Posterior cingulate gyrus (tissue), 11 donors: ENCODE data around the gene MUC20.
"Not testable (repeated sequence)": the region's sequence is repeated elsewhere in the genome, so short reads cannot be mapped to it uniquely, and the experiment has no call there.

ENCODE experiments used
- DNase-seq, 10 donors: peaks; one replicate each; pipeline versions ENCODE4 v3.0.0 to v3.0.0-alpha.2; 2020 to 2021; ENCODE audit warnings: mixed read lengths in 3 of 10
- intact Hi-C: fragments of 100-400 bp; cut with DNase I; formaldehyde crosslinking; loops from one replicate; pipeline ENCODE4 v1.15.1; 2023

The MUC20 gene, protein sequence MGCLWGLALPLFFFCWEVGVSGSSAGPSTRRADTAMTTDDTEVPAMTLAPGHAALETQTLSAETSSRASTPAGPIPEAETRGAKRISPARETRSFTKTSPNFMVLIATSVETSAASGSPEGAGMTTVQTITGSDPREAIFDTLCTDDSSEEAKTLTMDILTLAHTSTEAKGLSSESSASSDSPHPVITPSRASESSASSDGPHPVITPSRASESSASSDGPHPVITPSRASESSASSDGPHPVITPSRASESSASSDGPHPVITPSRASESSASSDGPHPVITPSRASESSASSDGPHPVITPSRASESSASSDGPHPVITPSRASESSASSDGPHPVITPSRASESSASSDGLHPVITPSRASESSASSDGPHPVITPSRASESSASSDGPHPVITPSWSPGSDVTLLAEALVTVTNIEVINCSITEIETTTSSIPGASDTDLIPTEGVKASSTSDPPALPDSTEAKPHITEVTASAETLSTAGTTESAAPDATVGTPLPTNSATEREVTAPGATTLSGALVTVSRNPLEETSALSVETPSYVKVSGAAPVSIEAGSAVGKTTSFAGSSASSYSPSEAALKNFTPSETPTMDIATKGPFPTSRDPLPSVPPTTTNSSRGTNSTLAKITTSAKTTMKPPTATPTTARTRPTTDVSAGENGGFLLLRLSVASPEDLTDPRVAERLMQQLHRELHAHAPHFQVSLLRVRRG

DNA sequence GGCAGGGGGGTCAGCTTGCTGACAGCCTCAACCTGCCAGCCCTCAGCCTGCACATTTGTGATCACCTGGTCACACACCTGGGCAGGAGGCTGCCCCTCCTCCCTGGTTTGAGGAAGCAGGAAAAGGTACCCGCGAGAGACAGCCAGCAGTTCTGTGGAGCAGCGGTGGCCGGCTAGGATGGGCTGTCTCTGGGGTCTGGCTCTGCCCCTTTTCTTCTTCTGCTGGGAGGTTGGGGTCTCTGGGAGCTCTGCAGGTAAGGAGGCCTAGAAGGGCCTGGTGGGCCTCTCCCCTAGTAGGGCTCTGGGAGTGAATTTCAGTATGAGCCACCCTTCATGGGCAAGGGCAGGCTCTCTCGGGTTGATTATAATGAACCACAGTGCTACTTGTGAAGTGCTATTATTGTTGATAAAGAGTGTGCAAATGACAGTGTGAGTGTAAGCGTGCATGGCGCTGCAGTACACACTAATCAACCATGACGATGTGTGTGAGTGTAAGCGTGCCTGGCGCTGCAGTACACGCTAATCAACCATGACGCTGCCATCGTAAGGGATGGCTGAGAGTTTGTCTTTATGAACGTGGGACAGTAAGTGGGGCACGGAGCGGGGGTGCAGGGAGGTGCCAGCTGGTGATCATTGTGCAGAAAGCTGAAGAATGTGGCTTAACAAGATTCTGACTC, at the start of gene MUC20:
Gene MUC20 (plus strand): TSS at position 148 of the 676 bp plus-strand sequence. CDS start 30 bp downstream, at position 178.
- peak in 2 of 10 donors; percentile 37 to 78 for DNase-seq
- intact Hi-C loops = loop anchor here (5.0 kb wide), 1 partner anchor 104 kb away; no protein-coding TSS in a partner anchor

DNA sequence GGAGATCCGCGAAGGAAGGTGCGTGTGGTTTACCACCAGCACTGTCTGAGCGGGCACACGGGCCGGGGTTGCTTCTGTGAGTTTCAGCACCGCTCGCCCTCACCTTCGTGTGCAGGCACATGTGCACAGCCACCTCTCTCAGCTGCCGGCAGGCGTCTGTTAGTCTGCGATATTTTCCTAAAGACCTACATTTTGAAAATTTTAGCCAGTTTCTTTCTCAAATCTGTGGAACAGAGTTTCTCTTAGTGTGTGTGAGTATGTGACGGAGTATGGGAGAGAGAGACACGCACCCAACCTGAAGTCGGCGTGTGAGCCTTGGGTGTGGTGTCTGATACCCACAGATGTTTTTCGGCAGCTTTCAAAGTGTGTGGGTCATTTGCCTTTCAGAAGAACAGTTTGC, 49.5 kb upstream of the MUC20 start:
- DNase-seq = peak in 1 of 10 donors; percentile 29
- intact Hi-C loops = not testable (repeated sequence)

DNA sequence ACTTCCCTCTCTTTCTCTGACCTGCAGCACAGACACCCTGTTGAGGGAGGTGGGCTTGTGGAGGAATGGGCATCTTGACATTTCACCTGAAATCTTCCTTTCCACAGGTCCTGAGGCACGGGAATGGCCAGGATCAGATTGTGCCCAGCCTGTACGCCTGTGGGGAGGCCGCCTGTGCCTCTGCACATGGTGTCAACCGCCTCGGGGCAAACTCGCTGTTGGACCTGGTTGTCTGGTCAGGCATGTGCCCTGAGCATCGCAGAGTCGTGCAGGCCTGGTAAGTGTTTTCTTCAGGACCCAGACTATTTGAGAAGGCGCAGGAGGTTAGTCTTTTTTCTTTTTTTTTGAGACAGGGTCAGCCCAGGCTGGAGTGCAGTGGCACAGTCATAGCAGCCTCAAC, 47.1 kb upstream of the MUC20 start:
- peak in 1 of 10 donors; percentile 54 for DNase-seq
- intact Hi-C loops = not testable (repeated sequence)

DNA sequence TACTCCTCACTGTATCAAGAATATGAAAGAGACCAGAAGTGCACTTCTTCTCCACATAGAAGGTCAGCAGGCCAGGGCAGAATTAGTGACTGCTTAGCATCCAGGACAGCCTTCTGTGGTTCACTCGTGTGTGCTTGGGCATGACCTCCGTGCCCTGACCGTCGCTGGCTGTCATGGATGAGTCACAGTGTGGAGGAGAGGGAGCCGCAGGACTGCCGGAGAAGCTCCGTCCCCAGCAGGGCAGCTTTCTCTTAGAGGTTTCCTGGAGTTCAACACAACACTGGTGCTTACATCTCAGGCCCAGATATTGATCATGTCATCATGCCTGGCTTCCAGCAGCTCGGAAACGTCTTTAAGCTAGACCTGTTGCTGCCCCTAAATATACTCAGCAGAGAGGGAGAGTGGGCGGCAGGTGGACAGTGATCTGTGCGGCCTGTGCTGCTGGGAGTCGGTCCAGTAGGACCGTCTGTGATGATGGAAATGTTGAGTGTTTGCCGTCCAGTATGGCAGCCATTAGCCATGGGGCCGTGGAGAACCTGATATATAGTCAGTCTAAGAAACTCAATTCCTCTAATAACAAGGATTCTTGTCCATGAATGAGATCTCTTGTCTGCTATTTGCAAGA, 42.3 kb upstream of the MUC20 start:
- DNase-seq, intact Hi-C loops: not testable (repeated sequence)

DNA sequence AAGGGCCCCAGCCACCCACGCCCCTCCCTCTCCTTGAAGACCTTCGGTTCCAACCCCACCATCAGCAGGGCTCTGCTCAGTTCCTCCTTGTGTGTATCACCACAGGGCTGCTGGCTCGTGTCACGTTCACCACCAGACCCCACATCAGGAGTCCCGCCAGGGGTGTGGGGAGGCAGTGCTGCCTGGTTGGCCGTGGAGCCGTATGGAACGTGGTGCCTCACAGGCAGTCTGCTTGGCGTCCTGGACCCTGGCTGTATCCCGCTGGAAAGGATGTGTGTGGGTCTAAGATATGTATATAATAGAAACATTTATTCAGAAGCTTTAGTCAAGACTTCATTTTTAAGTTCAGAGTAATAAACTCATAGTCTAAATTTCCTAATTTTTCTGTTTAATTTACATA, 40.1 kb upstream of the MUC20 start:
- intact Hi-C loops, DNase-seq: not testable (repeated sequence)

DNA sequence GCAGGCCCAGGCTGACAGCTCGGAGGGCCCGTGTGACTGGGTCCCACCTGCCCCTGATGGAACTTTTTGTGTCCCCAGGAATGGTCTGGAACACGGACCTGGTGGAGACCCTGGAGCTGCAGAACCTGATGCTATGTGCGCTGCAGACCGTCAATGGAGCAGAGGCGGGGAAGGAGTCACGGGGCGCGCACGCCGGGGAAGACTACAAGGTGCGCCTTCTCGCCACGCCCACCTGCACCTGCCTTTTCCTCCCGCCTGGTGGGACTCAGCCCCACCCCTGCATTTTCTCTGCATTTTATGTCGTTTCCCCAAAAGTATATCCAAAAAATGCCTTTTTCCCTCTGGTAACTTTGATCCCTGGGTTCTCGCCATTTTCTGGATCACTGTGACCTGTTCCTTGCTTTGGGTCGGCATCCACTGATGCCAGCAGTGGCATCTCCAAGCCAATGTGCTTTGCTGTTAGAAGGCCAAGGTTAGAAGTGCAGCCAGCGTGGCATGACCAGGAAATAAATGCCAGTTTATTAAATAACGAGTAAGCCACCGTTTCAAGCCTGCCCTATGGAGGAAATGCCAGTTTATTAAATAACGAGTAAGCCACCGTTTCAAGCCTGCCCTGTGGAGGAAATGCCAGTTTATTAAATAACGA, 39.2 kb upstream of the MUC20 start:
- intact Hi-C loops, DNase-seq: not testable (repeated sequence)

DNA sequence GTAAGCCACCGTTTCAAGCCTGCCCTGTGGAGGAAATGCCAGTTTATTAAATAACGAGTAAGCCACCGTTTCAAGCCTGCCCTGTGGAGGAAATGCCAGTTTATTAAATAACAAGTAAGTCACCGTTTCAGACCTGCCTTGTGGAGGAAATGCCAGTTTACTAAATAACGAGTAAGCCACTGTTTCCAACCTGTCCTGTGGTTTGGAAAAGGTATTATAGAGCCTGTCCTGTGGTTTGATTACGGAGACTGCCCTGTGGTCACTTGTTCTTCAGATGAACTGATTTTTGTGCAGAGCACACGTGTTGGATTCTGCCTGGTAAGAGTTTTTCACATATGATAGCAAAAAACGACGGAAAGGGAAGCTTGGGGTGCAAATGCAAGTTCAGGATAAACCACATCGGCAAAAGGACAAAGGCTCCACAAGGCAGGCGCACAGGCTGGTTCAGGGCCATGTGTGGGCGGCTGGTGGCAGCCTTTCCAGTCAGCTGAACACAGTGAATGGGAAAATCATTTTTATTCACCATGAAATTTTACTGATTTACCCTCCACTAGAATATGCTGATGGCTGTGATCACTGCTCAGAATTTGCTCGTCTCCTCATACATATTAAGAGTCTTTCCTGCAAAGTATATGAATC, 38.6 kb upstream of the MUC20 start:
- DNase-seq, intact Hi-C loops: not testable (repeated sequence)

DNA sequence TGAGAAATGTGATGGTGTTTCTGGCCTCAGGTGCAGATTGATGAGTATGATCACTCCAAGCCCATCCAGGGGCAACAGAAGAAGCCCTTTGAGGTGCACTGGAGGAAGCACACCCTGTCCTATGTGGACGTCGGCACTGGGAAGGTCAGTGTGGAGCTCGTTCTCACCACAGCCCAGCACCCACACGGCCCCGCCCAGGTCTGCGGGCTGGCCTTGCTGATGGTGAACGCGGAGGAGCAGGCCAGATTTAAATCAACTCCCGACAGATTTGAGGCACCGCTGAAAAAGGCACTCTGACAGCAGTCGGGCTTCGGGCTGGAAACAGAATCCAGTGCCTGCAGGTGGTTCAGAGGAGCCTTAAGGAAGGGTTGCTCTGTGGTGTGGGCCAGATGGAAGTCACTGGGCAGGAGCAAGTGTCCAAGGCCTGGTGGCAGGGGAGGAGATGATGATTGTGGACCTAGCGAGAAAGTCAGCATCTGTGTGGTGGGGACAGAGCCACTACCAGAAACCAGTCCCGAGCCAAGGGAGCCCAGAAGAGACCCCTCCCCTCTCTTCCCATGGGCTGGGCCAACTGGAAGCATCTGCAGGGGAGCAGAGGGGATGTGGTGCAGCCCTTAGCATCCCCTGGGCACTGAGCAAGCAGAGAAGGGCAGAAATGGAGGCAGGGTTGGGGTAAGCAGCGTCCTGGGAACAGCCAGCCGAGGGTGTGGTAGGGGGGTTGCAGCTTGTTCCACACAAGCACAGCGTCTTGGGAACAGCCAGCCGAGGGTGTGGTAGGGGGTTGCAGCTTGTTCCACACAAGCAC, 36.9 kb upstream of the MUC20 start:
- intact Hi-C loops, DNase-seq: not testable (repeated sequence)

DNA sequence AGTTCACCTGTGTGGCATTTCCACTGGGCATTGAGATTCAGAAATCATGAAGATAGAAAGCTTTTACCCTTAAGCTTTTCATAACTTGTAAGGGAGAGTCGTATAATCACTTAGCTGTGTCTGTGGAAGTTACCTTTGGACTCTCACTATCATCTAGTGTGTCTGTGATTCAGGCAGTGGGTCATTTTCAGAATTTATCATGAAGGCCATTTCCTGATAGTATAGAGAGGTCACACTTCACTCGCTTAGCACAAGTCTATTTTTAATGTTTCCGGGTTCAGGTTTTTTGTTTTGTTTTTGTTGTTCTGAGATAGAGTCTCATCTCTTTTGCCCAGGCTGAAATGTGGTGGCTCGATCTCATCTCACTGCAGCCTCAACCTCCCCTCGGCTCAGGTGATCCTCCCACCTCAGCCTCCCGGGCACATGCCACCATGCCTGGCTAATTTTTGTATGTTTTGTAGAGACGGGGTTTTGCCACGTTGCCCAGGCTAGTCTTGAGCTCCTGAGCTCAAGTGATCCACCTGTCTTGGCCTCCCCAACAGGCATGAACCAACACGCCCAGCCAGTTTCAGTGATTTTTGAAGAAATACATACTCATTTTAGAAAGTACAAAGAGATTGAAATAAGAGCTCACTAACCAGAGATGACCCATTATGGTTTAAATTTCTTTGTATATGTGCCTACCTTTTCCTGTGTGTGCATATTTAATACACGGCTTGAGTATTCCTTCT, 36.1 kb upstream of the MUC20 start:
- intact Hi-C loops, DNase-seq: not testable (repeated sequence)

DNA sequence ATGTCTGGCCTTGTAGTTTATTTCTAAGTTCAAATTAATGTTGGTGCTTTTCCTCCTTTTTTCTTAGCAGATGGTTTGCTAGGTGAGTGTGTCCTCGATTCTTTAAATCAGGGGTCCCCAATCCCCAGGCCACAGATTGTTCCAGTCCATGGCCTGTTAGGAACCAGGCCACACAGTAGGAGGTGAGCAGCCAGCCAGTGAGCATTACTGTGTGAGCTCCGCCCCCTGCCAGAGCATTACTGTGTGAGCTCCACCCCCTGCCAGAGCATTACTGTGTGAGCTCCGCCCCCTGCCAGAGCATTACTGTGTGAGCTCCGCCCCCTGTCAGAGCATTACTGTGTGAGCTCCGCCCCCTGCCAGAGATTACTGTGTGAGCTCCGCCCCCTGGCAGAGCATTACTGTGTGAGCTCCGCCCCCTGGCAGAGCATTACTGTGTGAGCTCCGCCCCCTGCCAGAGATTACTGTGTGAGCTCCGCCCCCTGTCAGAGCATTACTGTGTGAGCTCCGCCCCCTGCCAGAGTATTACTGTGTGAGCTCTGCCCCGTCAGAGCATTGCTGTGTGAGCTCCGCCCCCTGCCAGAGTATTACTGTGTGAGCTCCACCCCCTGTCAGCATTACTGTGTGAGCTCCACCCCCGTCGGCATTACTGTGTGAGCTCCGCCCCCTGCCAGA, 34.1 kb upstream of the MUC20 start:
- intact Hi-C loops, DNase-seq: not testable (repeated sequence)

DNA sequence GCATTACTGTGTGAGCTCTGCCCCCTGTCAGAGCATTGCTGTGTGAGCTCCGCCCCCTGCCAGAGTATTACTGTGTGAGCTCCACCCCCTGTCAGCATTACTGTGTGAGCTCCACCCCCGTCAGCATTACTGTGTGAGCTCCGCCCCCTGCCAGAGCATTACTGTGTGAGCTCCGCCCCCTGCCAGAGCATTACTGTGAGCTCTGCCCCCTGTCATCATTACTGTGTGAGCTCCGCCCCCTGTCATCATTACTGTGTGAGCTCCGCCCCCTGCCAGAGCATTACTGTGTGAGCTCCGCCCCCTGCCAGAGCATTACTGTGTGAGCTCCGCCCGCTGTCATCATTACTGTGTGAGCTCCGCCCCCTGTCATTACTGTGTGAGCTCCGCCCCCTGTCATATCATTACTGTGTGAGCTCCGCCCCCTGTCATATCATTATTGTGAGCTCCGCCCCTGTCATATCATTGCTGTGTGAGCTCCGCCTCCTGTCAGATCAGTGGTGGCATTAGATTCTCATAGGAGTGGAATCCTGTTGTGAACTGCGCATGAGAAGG, 33.5 kb upstream of the MUC20 start:
- intact Hi-C loops, DNase-seq: not testable (repeated sequence)

DNA sequence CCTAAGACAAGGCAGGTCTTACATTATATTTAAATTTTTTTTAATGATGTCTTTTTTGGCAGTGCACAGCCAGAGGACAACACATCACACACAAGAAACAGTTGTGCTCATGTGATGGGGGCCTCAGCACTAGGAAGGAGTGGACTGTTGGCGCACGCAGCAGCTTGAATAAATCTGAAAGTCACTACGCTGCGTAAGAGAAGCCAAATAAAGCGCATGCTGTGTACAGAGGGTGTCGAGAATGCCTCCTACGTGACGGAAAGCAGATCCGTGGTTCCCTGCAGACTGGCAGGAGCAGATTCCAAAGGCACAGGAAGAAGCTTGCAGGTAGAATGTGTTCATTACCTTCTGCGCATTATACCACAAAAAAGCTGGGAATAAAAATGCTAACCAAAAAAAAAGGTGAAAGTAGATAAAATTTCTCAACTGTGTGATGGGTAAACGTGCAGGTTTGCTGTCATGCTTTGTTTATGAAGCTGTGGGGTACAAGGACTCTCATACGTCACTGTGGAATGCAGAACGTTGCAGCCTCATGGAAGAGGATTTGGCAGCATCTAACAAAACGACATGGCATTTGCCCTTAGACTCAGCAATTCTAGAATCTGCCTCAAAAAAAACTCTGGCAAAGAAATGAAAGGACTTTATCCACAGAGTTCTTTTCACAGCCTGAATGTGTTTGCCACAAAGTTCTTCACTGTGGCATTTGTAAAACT, 32.2 kb upstream of the MUC20 start:
- intact Hi-C loops, DNase-seq: not testable (repeated sequence)

DNA sequence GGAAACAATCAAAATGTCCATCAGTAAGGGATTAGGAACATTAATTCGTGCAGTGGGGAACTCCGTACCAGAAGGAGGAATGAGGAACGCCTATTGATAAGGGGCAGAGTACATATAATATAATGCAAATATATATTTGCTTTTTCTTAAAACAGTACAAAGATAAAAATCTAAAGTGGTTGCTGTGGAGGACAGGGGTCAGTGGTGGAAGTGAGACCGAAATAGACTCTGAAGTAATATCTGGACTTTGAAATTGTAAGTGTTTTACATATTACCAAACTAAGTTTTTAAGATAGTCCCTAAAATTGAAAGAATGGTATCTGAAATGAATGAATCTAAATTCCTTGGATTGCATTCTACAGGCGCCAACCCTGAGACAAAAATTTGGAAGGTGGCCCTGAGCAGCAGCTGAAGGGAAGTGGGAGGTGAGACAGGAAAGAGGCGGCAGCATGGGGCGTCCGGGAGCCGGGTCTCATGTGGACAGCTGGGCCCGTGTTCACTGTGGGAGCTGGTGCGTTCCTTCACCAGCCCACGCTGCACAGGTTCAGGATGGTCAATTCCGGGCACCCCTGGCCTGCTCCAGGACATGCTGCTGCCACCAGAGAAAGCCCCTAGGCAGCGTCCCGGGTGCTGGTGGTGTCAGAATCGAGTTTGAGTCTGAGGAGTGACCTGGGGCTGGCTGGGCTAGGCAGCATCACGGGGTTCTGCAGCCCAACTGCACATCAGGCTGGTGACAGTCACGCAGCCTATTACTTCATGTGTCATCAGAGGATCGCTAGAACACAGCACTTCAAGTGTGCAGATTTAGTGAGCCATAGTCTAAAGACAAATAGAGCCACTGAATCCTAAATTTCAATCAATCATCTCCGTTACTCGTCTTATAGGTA, 31.4 kb upstream of the MUC20 start:
- peak in 8 of 10 donors; percentile 54 to 95 (median 74) for DNase-seq
- intact Hi-C loops = not testable (repeated sequence)

DNA sequence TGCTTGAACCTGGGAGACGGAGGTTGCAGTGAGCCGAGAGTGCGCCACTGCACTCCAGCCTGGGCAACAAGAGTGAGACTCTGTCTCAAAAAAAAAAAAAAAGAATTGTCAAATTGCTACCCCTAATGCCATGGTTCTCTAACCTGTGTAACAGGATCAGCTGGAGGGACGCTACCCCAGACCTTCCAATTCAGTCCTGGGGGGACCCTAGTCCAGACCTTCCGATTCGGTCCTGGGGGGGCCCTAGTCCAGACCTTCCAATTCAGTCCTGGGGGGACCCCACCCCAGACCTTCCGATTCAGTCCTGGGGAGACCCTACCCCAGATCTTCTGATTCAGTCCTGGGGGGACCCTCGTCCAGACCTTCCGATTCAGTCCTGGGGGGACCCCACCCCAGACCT, 29.8 kb upstream of the MUC20 start:
- intact Hi-C loops = no loop called here
- no peak for DNase-seq

DNA sequence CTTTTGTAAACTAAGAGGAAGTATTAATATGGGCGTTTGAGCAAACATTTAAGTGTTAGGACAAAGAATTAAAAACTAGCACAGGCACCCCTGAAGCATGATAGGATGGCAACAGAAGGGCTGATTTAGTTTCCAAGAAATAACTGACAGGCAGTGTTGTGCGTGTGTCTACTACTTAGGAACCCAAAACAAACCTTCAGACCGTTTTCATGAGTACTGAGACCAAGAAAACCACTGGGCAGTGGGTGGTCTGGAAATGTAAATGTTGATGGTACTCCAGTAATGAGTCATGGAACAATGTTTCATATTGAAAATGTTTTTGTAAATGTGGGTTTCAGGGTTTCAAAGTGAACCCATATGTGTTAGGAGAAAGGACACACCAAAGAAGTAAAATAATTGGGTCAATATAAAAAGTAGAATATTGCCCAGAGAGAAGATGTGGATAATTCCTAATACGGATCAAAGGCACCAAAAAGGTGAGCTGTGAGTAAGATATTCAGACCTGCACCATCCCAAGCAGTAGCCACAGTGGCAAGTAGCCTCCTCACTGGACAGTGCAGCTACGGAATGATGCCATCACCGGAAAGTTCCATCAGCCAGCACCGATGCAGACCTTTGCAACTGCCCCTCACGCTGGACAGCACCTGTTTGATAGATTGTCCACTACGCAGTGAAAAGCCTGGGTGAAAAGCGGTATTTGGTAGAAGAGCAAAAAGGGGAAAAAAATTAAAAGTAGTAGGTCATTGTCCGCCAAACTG, 29.0 kb upstream of the MUC20 start:
- DNase-seq, intact Hi-C loops: not testable (repeated sequence)
